ENCODE results near the gene CTCFL. TPM values are rescaled to one million over a fixed set of nuclear protein-coding genes. Genes with fewer than 3 reads are reported as not detected.

CTCFL gene
- total and polyA plus RNA-seq, 2 of the 8 experiments (the other 6 are each of a cell fraction or from before 2014, with no cell fraction given), result 0.30 to 0.80 TPM

- TF ChIP-seq TEAD4 (IDR thresholded peaks at IDR 0.05; ENCODE audit: low read depth, low read length) (no peak), TBP (IDR thresholded peaks at IDR 0.05; ENCODE audit: low read depth, low read length) (no peak), CHD1 (IDR thresholded peaks at IDR 0.05; ENCODE audit: low read depth, low read length) (no peak), CEBPB (IDR thresholded peaks at IDR 0.05; ENCODE audit: low read depth, low read length) (no peak)
- TF ChIP-seq, protein P1, sequence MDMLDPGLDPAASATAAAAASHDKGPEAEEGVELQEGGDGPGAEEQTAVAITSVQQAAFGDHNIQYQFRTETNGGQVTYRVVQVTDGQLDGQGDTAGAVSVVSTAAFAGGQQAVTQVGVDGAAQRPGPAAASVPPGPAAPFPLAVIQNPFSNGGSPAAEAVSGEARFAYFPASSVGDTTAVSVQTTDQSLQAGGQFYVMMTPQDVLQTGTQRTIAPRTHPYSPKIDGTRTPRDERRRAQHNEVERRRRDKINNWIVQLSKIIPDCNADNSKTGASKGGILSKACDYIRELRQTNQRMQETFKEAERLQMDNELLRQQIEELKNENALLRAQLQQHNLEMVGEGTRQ (IDR thresholded peaks at IDR 0.05; ENCODE audit: low read length), result no peak
These were observed 59.5 kb downstream of the CTCFL start (continued) for GRCh38 chr20:57465486-57465885.

Data from H1 (cell line).